Measurements from ENCODE around the gene UQCR10. TPM values are rescaled to one million over a fixed set of nuclear protein-coding genes. Genes with fewer than 3 reads are reported as not detected.

The UQCR10 gene
- total RNA-seq, 1 donor from 2014 or later, result 65.8 TPM

- TF ChIP-seq CTCF (IDR thresholded peaks at IDR 0.05) (no peak), POLR2AphosphoS5 (IDR thresholded peaks at IDR 0.05; ENCODE audit: insufficient read depth in 1 of 2, low read depth in 1 of 2) (no peak), POLR2A (IDR thresholded peaks at IDR 0.05) (no peak)
- intact Hi-C loops (cut with DNase I), result loop anchor here (10.0 kb wide), 2 partner anchors 284 to 364 kb away; partner anchors contain the start of gene HORMAD2
- Histone ChIP-seq H3K9me3 (no peaks in the 10 kb centered on the region), H3K27ac (no peak overlapping the region), H3K4me3 (peak overlapping the region in 1 of 2 donors; percentile 28), H3K36me3 (no peaks in the 10 kb centered on the region), H3K27me3 (no peaks in the 10 kb centered on the region), H3K4me1 (no peaks in the 10 kb centered on the region)
- DNase-seq (ENCODE audit: extremely low spot score in 2 of 2), result no peak
These were observed 46.3 kb upstream of the UQCR10 start for GRCh38 chr22:29720811-29721323.

- TF ChIP-seq POLR2AphosphoS5 (IDR thresholded peaks at IDR 0.05; ENCODE audit: insufficient read depth in 1 of 2, low read depth in 1 of 2) (no peak), POLR2A (IDR thresholded peaks at IDR 0.05) (no peak), CTCF (IDR thresholded peaks at IDR 0.05) (no peak)
- no peaks in the 10 kb centered on the region for H3K9me3 ChIP-seq
- no peaks in the 10 kb centered on the region for H3K4me1 ChIP-seq
- H3K4me3 ChIP-seq, result no peak overlapping the region
- DNase-seq (ENCODE audit: extremely low spot score in 2 of 2), result no peak
- intact Hi-C loops (cut with DNase I), result loop anchor here (10.0 kb wide), 2 partner anchors 283 to 363 kb away; partner anchors contain the start of gene HORMAD2
- no peaks in the 10 kb centered on the region for H3K27me3 ChIP-seq
- H3K27ac ChIP-seq, result no peak overlapping the region
- H3K36me3 ChIP-seq, result no peaks in the 10 kb centered on the region
These were observed 45.0 kb upstream of the UQCR10 start for GRCh38 chr22:29722151-29722550.

DNA sequence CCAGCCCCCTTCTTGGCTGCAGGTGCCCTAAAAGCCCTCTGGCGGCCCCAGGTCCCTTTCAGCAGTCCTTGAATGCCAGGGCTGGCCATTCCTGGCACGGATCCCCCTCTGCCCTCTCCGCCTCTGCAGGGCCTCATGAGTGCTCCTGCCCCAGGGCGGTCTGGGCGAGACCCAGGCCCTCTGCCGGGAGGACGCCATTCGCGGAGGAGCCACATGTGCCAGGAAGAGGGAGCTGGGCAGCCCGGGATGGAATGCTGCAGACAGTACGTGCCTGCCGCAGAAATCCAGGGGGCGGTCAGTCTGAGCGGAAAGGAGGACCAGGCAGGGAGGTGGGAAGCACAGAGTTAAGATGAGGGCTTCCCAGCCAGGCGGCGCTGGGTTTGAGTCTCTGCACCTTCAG is 44.6 kb upstream of the UQCR10 start:
- H3K9me3 ChIP-seq, result no peaks in the 10 kb centered on the region
- no peaks in the 10 kb centered on the region for H3K36me3 ChIP-seq
- H3K27me3 ChIP-seq, result no peaks in the 10 kb centered on the region
- no peak for DNase-seq (ENCODE audit: extremely low spot score in 2 of 2)
- H3K4me1 ChIP-seq, result no peaks in the 10 kb centered on the region
- no peak overlapping the region for H3K27ac ChIP-seq
- intact Hi-C loops (cut with DNase I), result loop anchor here (10.0 kb wide), 2 partner anchors 282 to 362 kb away; partner anchors contain the start of gene HORMAD2
- no peak overlapping the region for H3K4me3 ChIP-seq
- TF ChIP-seq POLR2AphosphoS5 (IDR thresholded peaks at IDR 0.05; ENCODE audit: insufficient read depth in 1 of 2, low read depth in 1 of 2), result no peak
- no peak for TF ChIP-seq CTCF (IDR thresholded peaks at IDR 0.05)
- no peak for TF ChIP-seq POLR2A (IDR thresholded peaks at IDR 0.05)

DNA sequence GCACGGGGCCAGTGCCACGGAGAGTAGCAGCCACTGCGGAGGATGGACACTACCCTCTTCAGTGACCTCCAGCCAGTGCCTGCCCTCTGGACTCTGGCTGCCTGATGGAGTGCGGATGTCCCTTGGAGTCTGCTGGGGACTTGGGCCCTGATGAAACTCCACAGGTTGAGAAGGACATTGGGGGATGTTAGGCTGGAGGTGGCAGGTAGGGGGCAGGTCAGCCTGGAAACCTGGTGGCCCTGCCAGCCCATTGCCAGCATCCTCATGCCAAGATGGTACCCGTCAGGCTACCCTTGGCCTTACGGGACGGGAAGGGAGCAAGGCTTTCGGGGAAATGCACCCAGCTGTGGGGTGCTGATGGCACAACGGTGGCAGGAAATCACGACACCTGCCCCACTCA is 43.4 kb upstream of the UQCR10 start:
- Histone ChIP-seq H3K9me3 (no peaks in the 10 kb centered on the region), H3K4me3 (no peak overlapping the region), H3K27me3 (no peaks in the 10 kb centered on the region), H3K27ac (no peak overlapping the region), H3K36me3 (no peaks in the 10 kb centered on the region), H3K4me1 (no peaks in the 10 kb centered on the region)
- intact Hi-C loops (cut with DNase I), result loop anchor here (10.0 kb wide), 2 partner anchors 281 to 361 kb away; partner anchors contain the start of gene HORMAD2
- no peak for DNase-seq (ENCODE audit: extremely low spot score in 2 of 2)
- TF ChIP-seq POLR2AphosphoS5 (IDR thresholded peaks at IDR 0.05; ENCODE audit: insufficient read depth in 1 of 2, low read depth in 1 of 2) (no peak), POLR2A (IDR thresholded peaks at IDR 0.05) (no peak), CTCF (IDR thresholded peaks at IDR 0.05) (no peak)

DNA sequence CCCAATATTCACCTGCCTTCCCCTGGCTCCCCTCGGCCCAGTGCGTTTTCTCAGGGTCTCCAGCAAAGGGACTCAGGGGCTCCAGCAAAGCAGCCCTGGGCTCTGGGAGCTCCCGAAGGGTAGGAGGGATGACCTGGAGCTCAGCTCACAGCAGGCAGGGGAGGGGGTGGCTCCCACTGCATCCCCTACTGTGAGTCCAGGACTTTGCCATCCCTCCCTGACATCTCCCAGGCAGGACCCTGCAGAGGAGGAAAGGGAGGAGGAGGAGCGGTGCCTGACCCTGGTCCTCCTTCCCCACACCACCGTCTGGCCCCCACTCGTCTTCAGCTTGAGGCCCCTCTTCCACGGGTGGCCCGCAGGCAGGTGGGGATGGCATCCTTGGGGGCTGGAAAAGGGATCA is 42.3 kb upstream of the UQCR10 start:
- no peaks in the 10 kb centered on the region for H3K4me1 ChIP-seq
- TF ChIP-seq CTCF (IDR thresholded peaks at IDR 0.05), result no peak
- TF ChIP-seq POLR2A (IDR thresholded peaks at IDR 0.05), result no peak
- no peak for TF ChIP-seq POLR2AphosphoS5 (IDR thresholded peaks at IDR 0.05; ENCODE audit: insufficient read depth in 1 of 2, low read depth in 1 of 2)
- DNase-seq (ENCODE audit: extremely low spot score in 2 of 2), result no peak
- no peak overlapping the region for H3K4me3 ChIP-seq
- no peaks in the 10 kb centered on the region for H3K27me3 ChIP-seq
- no peaks in the 10 kb centered on the region for H3K9me3 ChIP-seq
- intact Hi-C loops (cut with DNase I), result loop anchor here (10.0 kb wide), 2 partner anchors 280 to 360 kb away; partner anchors contain the start of gene HORMAD2
- no peaks in the 10 kb centered on the region for H3K36me3 ChIP-seq
- H3K27ac ChIP-seq, result no peak overlapping the region
